ENCODE data around the gene NT5DC4. TPM values are rescaled to one million over a fixed set of nuclear protein-coding genes. Genes with fewer than 3 reads are reported as not detected.
"Not testable (repeated sequence)": the region's sequence is repeated elsewhere in the genome, so short reads cannot be mapped to it uniquely, and the experiment has no call there.

Gene NT5DC4
- total RNA-seq, 1 donor from 2014 or later = not detected

- DNase-seq (ENCODE audit: low read depth) = no peak
These were observed 20.7 kb upstream of the NT5DC4 start for GRCh38 chr2:112699984-112700667.

DNA sequence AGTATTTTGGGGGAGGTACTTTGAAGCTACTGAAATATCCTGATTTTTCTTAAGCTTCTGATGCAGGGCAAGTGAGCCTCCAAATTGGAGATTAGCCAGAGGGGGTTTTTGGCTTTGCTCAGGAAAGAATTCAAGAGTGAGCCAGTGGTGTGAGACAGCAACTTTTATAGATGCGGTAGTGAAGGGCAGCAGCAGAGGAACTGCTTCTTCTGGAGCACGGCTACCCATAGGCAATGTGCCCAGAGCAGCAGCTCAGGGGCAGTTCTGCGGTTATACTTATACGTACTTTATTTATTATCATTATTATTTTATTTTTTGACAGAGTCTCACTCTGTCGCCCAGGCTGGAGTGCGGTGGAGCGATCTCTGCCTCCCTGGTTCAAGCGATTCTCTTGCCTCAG, 19.8 kb upstream of the NT5DC4 start:
- DNase-seq (ENCODE audit: low read depth) = no peak

- DNase-seq (ENCODE audit: low read depth) = no peak
These were observed 17.1 kb upstream of the NT5DC4 start for GRCh38 chr2:112703684-112704083.

DNA sequence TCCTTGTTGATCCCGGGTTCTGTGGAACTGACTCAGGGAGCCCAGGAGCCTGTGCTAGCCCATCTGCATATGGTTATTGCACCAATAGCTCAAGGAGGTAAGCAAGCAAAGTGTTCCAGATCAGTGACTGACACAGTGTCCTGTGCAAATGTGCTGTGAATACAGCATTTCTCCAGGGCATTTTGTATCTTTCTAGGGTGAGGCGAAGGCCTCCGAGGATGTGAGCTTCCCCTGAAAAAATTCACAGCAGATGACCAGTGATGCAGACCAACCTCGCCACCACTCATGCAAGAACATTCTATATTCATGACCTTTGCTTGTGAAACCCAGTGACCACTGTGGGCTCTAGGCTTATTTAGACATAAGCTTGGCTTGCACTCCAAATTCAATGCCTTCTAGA, 15.2 kb upstream of the NT5DC4 start:
- peak; percentile 62 for DNase-seq (ENCODE audit: low read depth)

GRCh38 chr2:112706170-112706664, 14.6 kb upstream of the NT5DC4 start:
- DNase-seq (ENCODE audit: low read depth) = peak; percentile 28

- DNase-seq (ENCODE audit: low read depth) = not testable (repeated sequence)
These were observed 13.9 kb upstream of the NT5DC4 start for GRCh38 chr2:112706947-112707346.

DNA sequence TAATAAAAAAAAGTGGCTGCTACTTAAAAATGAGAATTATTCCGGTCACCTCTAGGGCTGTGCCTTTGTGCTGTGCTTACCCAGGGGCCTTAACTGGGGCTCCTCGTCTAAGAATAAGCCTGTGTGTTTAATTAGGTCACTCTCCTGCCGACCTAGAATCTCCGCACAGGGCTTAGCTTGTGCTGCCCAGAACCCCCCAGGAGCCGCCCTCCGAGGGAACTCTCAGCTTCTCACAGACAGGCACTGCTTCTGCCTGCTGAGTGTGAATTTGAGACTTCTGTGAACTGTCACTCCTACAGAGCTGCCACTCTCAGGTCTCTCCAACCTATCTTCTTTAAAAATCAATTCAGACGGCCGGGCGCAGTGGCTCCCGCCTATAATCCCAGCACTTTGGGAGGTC, 11.9 kb upstream of the NT5DC4 start:
- no peak for DNase-seq (ENCODE audit: low read depth)

- no peak for DNase-seq (ENCODE audit: low read depth)
These were observed 11.1 kb upstream of the NT5DC4 start for GRCh38 chr2:112709703-112710102.

DNA sequence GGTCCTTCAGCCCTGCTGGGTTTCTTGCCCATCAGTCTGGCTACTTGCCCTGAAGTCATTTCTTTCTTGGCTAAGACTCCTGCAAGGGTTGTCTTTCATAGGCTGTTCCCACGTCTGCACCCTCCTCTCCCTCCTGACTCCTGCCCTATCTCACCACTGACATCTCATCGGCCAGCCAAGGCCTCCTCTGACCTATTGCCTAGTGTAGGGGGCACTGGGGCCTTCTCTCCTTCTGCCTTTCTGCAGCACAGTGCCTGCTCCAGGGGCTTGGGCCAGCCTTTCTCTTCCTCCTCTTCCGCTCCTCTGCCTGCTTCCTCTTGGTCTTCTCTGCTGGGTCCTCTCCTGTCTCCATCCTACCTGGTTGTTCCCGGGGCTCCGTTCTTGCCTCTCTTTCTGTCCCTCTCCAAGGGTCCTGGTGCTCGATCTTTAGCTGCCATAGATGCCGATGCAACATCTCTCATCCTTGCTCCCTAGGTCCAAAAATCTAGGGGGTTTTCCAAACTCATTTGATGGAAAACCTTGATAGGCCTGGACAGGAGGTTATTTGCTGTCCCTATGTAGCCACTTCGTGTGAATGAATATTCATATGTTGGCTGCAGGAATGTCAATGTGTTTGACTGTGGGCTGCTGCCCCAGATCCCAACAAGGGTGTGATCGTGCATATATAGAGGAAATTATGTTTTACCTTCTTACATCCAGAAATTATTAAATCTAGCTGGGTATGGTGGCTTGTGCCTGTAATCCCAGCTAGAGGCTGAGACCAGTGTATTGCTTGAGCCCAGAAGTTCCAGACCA, 9.7 kb upstream of the NT5DC4 start:
- peak; percentile 73 for DNase-seq (ENCODE audit: low read depth)

DNA sequence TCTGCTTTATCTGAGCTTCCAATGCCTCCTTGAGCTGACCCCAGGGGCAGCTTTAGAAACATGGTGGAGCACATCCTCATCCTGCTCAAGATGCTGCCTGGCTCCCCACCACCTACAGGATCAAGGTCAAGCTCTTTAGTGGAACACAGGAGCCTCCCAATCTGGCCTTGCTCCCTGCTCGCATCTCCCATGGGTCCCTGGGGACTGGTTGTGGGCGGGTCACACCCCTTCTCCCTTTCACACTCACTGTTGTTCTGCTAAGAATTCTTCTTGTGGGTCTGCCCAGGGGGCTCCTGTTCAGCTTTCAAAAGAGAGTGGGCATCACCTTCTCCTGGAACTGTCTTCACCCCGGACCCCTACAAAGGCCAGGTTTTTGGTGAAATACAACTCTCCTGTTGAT, 8.4 kb upstream of the NT5DC4 start:
- DNase-seq (ENCODE audit: low read depth) = no peak

GRCh38 chr2:112712903-112713584, 7.8 kb upstream of the NT5DC4 start:
- DNase-seq (ENCODE audit: low read depth) = peak; percentile 22

DNA sequence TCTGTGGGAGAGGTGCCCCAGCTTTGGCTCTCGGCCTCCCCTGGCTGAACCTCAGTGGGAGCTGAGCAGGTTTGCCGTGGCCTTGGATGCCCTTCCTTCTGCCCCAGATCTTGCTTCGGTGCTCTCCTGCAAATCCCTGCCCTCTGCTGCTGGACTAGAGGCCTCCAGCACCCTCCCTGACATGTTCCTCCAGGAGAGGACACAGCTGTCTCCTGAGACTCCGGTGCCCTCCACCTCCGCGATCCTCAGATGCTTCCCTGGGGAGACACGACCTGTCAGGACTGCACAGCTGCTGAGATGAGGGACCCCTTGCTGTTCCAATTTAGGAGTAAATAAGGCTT, 7.3 kb upstream of the NT5DC4 start:
- no peak for DNase-seq (ENCODE audit: low read depth)

GRCh38 chr2:112713926-112714325, 6.9 kb upstream of the NT5DC4 start:
- no peak for DNase-seq (ENCODE audit: low read depth)

DNA sequence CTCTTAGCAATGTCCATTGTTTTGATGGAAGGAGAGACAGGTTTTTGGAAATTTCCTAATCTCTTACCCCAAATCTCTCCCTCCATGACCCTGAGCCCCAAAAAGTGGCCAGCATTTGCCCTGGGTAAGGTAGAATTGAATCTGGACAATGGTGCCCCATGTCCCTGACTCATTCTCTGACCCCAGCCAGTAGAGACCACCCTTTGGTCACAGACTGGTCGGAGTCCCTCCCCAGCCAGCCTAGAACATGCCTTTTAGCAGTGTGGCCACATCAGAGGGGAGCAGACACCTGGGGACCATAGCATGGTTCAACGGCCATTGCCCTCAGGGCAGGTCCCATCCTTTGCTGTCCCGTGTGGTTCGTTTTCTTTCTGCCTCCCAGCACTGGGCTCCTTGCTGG, 6.5 kb upstream of the NT5DC4 start:
- no peak for DNase-seq (ENCODE audit: low read depth)

GRCh38 chr2:112714836-112715631, 5.8 kb upstream of the NT5DC4 start:
- DNase-seq (ENCODE audit: low read depth) = peak; percentile 75

DNA sequence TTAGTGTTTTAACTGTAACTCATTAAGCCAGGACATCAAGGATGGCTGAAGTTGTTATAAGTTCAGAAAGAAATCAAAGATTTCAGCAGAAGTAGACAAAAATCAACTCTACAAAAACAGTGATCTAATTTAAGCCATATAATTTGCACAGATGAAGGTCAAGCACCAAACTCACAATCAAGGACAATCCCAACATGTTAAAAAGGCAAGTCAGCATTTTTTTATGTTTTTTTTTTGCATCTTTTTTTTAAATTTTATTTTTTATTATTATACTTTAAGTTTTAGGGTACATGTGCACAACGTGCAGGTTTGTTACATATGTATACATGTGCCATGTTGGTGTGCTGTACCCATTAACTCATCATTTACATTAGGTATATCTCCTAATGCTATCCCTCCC, 4.7 kb upstream of the NT5DC4 start:
- DNase-seq (ENCODE audit: low read depth) = not testable (repeated sequence)

- DNase-seq (ENCODE audit: low read depth) = not testable (repeated sequence)
These were observed 3.9 kb upstream of the NT5DC4 start for GRCh38 chr2:112716826-112717352.

GRCh38 chr2:112718863-112719370, 1.9 kb upstream of the NT5DC4 start:
- DNase-seq (ENCODE audit: low read depth) = no peak

DNA sequence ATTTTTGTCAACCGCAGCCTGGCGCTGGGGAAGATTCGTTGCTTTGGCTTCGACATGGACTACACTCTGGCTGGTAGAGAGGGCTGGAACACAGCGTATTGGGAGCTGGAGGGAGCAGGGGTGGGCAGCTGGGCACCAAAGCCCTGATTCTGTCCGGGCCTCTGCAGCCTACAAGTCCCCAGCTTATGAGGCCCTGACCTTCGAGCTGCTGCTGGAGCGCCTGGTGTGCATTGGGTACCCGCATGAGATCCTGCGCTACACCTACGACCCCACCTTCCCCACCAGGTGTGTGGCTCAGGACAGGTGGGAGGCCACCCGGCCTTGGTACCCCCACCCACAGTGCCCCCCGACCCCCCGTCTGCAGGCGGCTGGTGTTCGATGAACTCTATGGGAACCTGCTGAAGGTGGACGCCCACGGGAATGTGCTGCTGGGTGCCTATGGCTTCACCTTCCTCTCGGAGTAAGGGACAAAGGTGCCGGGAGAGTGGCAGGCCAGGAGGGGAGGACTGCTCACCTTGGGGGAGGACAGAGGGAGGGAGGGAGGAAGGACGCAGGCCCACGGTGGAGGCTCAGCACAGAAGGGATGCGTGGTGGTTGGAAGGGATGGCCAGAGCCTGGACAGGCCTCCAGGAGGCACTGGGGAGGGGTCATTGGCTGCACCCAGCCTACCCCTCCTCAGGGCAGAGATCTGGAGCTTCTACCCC, 1.2 kb downstream of the NT5DC4 start:
- no peak for DNase-seq (ENCODE audit: low read depth)

- DNase-seq (ENCODE audit: low read depth) = no peak
These were observed 2.2 kb downstream of the NT5DC4 start for GRCh38 chr2:112722816-112723546.
